Stimulated activated CD4-positive, alpha-beta T cell treated with anti-CD3 and anti-CD28 coated beads, Interleukin-15, amount 100 ng/mL, for 24 hours (primary cell): ENCODE results near the gene CCDC136.

ENCODE experiments used
- DNase-seq: peaks from one replicate; pipeline ENCODE4 v3.0.0-alpha.2; 2020

The CCDC136 gene

DNA sequence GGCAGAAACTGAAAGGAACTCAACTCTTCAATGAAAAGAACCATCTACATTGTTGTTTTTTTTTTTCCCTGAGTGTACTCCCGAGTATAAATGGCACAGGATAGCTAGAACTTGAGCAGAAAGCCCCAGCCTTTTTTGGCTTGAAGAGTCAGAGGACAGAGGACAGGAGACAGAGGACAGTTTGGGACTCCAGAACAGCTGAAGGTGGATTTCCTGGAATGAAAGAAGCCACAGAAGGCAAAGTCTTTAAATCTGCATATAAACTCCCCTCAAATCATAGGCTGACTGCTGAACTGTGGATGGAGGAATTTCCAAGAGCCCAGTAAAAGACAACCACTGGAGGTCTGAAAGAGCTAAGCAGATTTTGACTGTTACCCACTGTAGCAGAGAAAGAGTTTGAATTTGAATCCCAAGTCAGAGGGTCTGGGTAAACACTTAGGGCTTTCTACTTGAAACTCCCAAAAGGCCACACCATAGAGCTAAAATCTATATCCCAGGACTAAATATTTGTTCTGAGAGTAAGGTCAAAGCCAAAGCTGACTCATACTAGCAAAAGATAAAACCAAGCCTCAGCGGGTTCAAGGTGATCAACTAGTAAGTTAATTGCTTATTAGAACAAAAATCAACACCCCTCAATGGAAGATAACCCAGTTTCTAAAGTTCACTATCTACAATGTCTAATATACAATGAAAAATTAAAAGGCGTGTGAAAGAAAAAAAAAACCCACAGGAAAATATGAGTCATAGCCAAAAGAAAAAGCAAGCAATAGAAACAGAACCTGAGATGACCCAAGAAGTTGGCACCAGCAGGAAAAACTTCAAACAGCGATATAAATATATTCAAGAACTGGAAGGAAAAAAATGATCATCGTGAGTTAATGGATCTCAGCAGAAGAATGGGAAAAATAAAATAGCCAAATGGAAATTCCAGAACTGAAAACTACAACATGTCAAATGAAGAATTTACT lies 14.3 kb upstream of the CCDC136 start:
- DNase-seq, result no peak

DNA sequence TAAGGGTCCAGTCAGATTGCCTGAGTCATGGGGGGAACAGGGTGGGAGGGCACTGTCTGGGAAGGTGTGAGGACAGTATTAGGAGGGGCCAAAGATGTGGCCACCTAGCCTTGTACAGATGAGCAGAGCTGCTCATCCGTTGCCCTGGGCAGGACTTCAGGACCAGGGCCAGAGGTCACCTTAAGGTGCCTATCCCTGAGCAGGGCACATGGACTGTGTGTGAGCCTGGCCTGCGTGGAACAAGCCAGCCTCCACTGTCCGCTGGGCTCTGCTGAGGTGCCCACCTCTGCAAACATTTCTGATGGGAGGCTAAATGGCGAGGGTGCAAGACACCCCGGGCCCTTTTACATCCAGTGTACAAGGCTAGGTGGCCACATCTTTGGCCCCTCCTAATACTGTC lies 12.8 kb upstream of the CCDC136 start:
- DNase-seq, result no peak

DNA sequence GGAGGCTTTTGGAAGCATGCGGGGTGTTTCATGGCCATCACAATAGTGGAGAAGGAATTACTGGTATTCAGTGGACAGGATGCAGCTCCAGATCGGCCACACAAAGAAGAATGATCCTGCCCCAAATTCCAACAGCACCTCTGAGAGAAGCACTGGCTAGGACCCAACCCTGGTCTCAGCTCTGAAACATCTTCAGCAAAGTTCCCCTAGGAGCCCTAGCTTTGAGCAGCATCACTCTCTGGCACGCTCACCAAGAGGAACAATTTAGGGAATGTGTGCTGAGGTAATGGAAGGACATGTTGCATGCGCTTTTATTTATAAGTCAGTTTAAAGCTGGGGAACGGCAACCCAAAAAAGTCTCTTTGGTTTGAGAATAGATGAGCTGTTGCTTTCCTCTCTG lies 10.6 kb upstream of the CCDC136 start:
- no peak for DNase-seq

DNA sequence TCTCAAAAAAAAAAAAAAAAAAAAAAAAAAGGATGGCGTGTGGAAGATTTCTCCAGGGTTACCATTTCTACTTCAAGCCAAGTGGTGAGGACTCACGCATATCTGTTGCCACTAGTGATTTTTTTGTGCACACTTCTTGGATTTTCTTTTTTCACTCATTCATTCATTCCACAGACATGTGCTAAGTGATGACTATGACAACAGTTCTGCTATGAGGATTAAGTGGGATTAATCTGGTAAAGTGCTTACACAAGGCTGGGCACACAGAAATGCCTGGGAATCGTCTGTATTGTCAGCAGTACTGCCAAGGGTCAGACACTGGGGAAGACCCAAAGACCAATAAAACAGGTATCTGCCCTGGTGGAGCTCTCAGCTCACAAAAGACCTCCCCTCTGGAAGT lies 9.9 kb upstream of the CCDC136 start:
- DNase-seq, result no peak

DNA sequence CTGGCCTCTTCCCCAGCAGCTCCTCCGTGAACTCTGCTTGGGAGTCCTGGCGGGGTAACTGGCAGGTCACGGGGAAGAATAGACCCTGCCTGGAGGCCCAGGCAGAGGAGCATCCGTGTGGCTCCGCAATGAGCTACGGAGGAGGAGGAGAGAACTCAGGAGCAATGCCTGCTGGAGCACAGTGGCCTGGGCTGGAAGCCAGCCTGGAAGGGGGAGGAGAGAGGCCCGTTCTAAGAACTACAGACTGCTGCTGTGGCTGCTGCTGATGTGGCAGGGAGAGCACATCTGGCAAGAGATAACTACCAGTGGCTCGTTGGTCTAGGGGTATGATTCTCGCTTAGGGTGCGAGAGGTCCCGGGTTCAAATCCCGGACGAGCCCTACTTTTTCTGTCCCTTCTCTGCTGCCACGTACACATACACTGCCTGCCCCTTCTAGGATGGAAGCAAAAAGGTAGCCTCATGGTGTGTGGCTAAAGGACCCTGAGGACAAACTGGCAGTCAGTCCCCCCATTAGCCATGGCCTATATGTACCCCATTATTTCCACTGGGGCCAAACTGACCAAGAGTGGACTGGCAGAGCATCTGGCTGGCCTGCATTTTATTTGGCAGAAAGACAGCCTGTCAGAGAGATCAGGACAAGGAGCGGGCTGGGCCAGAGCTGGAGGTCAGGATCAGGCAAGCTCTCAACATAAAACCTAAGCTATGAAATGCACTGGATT lies 8.5 kb upstream of the CCDC136 start:
- DNase-seq, result peak; percentile 30

DNA sequence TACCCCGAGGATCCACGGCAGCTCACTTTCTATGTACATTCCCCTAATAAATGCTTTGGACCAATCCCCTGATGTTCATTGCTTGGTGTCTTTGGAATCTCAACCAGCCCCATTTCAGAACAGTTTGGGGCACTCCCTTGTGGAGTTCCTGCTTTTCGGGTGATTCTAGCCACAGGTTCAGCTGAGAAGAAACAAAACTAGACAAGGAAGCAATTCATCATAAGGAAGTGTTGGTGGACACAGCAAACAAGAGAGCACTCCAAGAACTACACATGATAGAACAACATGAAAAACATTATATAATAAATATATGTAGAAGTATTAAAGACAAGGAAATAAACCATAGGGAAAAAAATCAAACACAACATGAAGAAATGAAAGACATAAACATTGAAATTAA lies 6.0 kb upstream of the CCDC136 start:
- DNase-seq, result no peak

DNA sequence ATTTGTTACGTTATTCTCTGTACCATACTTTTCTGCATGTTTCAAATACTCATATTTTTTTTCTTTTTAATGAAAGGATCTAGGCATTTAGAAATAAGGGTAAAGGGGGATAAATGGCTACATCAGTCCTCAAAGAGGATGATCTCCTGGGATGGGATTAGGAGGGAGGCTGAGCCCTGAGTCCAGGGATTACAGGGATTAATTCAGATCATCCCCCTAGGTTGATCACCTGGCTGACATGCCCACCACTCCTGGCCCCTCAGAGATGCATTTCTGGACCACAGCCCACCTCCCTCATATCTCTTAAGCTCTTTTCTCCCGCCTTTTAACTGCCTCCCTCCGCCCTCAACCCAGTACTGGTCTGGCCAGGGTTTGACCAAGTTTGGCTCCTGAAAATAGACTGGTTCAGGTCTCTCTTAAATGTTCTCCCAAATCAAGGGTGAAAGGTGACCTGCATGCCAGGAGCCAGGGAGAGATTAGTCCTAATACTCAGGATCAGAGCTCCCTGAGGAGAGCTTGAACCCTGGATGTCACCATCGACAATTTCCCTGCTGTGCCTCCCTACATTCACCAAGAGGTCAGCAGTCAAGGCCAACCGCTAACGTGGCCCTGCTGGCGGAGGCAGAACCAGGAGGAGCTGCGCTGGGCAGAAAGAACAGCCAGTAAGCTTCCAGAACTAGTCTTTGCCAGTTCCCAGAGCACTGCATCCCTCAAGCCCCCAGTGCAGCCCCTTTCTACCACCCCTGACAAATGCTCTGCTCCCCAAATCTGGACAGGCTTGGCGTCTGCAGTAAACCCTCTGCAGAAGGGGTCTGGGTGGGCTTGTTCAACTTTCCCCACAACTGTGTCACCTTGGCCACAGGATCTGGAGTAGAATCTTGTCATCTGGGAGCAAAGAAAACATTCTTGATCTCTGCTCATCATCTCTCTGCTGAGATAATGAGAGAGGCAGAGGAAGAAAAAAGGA lies 3.0 kb upstream of the CCDC136 start:
- DNase-seq, result no peak

DNA sequence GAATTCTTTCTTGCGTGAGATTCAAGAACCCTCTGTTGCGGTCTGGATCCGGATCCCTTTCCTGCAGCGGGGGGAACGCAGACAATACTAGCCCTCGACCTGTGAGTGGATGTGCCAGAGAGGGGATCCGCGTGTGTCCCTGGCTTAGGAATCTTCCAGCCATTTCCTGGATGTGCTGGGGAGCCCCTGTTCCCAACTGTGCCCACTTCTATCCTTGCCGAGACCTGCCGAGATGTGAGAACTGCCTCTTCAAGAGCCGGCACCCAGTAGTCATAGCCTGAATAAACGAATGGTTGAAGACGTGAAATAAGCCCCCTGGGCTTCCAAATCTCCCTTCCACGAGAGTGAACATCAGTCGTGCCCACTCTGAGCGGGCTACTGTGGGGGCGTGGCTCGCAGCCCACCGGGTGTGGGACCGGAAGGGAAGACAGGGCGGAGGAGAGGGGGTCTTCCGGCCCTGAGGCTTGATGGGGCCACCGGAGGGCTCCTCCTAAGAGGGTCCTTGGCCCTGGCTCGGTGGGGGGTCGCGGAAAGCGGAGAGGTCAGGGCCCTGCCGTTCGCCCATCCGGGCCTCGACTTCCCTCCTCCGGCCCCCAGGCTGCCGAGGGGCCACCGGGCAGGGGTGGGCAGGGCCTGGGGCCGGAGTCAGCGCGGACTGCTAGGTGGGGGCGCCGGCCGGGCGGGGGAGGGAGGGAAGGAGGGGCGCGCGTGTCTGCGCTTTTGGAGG lies 1.3 kb upstream of the CCDC136 start:
- DNase-seq, result no peak

DNA sequence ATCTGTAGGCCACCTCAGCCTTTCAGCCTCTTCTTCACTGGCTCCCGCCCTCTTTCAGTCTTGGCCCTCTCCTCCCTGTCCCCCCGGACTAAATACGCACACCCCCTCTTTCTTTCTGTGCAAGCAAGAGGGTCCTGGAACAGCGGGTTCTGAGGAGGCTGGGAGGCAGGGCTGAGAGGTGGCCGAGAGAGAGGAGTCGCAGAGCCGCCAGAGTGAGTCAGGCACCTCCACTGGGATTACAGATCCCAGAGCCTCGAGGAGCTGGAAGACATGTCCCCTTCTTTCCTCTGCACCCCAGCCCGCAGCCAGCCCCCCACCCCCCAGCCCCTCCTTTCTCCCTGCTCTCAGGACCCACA lies 182 bp downstream of the CCDC136 start:
- DNase-seq, result no peak

DNA sequence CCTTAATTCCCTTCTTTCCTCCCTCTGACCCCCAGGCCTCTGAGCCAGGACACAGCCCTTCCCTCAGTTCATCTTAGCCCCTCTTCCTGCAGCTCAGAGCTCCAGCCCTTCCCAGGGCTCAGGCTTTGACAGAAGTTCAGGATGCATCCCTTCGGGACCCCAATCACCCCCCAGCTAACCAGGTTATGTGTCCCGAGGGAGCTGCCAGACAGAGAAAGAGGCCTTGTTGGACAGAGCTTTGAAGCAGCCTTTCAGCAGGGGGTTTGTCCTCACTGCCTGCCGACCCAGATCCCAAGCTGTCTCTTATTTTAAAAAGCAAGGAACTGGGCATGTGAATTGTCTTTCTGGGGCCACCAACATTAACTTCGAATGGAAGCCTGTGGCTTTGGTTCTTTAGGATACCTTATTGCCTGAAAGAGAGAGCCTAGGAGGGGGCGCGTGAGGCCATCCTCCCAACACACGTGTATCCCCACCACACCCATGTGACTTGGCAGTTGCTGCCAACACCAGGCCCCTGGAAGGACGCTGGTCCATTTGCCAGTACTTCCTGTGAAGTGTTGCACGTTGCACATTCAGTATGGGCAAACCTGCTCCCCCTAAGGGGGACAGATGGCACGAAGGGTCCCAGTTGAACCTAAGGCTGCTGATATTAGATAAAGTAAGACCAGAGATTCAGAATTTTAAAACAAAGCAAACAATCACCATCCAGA lies 858 bp downstream of the CCDC136 start:
- no peak for DNase-seq

DNA sequence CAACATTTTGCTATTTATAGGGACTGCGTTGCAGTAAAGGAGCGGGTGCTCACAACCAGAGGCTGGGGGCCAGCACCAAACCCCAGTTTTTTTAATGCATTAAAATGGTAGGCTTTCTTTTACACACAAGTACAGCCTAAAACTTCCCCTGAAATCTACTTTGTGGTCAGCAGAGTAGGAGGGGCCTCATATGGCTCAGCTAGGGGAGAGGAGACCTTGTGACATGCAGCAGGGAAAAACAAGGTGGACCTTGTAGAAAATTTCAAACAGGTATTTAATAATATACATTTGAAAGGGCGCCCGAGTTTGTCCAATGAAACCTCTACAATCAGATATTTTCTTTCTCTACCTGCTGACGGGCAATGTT lies 1.4 kb downstream of the CCDC136 start:
- DNase-seq, result no peak

DNA sequence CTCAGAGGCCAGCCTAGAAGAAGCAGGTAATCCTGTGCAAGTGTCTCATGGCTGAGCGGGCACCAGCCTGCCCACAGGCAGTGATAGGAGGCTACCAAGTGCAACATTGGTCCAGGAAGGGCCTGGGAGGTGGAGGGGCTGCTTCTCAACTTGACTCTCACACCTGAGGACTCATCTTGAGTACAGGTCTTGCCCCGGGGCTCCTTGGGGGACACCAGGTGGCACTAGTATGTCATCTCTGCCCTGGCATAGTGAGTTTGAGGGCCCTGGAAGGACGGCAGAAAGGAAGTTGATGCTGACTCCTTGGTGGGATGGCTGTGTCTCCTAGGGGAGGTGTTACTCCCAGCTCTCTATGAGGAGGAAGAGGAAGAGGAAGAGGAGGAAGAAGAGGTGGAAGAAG lies 2.3 kb downstream of the CCDC136 start:
- peak; percentile 29 for DNase-seq

DNA sequence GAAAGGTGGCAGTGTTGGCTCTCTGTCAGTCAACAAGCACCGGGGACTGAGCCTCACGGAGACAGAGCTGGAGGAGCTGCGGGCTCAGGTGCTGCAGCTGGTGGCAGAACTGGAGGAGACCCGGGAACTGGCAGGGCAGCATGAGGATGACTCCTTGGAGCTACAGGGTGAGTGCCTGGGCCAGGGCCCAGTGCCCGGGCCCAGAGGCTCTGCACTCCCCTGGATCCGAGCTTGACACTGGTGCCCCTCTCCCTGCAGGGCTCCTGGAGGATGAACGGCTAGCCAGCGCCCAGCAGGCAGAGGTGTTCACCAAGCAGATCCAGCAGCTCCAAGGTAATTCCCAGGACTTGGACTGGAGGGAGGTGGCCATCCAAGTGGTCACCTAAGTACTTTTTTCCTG lies 2.7 kb downstream of the CCDC136 start:
- no peak for DNase-seq

DNA sequence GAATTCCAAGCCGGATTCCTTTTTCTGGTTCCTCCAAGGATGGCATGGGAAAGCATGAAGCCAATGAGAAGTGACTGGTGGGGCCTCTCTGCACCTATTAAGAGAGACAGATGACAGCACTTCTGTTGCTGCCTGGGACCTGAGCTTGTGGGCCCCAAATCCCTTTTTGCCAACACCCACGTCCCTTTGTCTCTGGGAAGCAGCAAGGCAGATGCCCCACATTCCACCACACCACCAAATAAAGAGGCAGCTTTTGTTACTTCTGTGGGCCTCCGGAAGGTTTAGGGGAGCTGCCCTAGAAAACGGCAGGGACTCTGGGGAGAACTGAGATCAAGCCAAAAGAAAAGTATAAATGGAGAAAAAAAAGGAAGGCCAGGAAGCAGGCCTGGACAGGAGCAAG lies 3.4 kb downstream of the CCDC136 start:
- no peak for DNase-seq

DNA sequence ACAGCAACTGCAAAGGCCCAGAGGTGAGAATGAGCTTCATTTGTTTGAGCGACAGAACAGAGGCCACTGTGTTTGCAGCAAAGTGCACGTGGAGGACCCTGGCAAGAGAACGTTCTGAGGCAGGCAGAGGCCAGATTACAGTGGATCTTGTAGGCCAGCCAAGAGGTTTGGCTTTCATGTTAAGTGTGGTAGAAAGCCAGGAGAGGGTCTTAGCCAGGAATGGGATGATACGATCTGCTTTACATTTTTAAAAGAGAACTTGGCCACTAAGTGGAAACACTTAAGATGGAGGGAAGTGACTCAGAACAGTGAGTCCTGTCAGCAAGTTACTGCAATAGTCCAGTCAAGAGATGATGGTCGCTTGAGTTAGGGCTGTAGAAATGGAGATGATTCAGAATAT lies 4.6 kb downstream of the CCDC136 start:
- no peak for DNase-seq

DNA sequence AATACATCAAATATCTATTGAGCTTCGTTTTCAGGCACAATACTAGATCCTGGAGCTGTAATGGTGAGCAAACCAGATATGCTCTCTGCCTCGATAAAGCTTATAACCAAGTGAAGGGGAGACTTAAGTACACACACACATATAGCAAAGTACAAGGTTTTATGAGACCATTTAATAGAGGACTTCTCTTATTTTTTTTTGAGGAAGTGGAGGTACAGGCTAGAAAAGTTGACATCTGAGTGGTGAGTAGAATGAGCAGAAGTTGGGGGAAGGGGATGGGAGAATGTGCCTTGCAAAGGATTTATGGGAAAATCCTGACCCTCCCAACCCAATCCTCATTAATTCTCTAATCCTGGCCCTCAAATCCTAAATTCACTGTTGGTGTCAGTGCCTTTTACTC lies 7.7 kb downstream of the CCDC136 start:
- DNase-seq, result no peak

DNA sequence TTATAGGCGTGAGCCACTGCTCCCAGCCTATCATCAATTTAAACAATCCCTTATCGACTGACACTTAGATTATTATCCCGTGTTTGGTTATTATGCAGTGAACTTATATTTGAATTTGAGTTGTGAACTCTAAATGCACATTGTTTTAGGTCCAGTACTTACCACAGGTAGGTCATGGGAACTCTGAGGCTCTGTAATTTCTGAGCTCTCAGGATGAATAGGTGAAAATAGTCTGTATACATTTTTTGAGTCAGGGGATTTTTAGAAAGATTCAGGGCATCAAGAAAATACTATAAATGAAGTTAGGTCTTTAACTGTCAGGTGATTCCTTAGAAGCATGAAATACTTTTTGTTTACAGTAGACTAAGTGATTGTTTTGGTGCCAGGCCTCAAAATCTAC lies 8.8 kb downstream of the CCDC136 start:
- no peak for DNase-seq

DNA sequence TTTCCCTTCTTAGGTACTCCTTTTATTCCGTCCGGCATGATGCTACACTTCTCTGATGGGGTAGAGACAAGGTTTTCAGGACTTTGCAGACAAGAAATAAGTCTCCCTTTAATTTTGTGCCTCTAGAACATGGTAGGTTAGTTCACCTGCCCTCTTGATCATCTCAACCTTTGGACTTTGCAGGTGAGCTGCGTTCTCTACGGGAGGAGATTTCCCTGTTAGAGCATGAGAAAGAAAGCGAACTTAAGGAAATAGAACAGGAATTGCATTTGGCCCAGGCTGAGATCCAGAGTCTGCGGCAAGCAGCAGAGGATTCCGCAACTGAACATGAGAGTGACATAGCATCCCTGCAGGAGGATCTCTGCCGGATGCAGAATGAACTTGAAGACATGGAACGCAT lies 9.2 kb downstream of the CCDC136 start:
- no peak for DNase-seq

DNA sequence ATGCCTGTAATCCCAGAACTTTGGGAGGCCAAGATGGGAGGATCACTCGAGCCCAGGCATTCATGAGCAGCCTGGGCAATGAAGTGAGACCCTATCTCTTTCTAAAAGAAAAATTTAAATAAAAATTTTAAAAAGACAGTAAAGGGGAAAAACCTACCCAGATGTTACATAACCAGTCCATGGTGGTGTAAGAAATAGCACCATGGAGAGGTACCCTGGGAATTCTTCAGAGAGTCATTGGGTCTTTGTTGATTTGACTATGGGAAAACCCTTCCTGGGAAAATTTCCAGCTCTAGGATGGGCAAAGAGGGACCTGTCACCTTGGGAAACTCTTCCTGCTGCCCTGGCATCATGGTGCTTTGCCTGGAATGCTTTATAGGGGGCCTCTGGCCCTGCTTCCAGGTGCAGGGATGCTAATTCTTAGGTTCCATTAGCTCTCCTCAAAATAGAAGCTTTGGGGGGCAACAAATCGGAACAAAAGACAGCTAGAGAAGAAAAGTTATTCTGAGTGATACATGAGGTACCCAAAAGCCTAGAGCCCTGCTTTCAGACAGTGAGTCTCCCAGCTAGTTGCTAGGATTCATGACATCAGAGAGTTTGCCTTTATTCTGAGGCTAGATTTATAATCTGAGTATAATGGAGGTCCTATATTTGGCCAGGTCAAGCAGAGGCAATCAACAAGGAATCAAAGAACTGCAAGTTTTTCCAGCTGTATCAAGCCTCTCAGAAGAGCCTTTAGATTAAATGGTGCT lies 10.1 kb downstream of the CCDC136 start:
- DNase-seq, result no peak

DNA sequence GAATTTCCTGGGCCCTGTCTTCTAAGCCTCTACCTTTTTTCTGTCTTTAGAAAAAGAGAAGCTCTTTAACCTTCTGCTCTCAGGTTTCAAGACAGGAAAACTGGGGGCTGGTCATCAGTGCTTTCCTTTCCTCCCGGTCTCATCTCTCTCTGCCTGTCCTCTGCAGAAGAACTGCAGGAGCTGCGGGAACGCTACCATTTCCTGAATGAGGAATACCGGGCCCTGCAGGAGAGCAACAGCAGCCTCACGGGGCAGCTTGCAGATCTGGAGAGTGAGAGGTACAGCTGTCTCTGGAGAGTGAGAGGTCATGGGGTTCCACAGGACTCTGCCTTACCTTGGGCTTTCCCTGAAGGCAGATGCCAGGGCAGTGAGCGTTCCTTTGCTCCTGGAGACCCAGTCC lies 12.7 kb downstream of the CCDC136 start:
- DNase-seq, result no peak

DNA sequence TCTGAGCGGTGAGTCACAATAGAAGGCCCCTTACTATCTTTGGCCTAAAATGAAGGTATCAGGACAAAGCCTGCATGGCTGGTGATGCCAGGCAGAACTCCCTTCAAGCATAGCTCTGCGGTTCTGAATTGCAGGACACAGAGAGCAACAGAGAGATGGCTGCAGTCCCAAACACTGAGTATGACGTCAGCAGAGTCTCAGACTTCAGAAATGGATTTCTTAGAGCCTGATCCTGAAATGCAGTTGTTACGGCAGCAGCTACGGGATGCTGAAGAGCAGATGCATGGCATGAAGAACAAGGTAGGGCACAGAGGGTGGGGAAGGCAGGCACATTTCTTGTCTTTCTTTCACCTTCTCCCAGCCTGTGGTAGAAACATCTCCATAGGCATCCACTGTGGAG lies 13.5 kb downstream of the CCDC136 start:
- no peak for DNase-seq
